Activated T-cell treated with anti-CD3 and anti-CD28 coated beads for 24 hours (primary cell): ENCODE results near the gene CCDC152.

Experiments
- DNase-seq: peaks from one replicate; pipeline ENCODE4 v3.0.0-alpha.2; 2020; ENCODE audit warnings: low read depth

Gene CCDC152

DNA sequence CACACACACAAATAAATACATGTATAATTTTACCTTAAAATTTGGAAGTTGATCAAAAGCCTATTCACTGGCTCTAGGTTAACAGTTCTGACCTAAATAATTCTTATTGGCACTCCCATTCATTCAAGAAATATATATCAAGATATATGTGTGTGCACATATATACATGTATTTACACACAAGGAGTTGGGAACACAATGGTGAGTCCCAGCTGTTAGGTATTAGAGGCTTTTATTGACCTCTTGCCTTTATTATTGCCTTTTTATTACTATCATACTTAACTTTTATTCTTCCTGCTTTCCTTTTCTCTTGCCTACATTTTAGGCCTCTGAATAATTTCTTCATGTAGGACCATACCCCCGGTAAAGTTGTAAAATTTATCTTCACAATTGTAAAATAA is 25.0 kb downstream of the CCDC152 start:
- no peak for DNase-seq

DNA sequence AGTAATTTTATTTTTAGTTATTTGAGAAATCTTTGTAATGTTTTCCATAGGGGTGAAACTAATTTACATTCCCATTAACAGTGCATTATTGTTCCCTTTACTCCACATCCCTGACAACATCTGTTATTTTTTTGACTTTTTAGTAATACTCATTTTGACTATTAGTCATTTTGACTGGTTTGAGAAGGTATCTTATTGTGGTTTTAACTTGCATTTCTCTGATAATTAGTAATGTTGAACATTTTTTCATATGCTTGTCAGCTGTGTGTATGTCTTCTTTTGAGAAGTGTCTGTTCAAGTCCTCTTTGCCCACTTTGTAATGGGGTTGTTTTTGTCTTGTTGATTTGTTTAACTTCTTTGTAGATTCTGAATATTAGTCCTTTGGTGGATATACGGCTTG is 27.5 kb downstream of the CCDC152 start:
- no peak for DNase-seq

GRCh38 chr5:42785756-42786155 is 29.1 kb downstream of the CCDC152 start:
- DNase-seq = no peak

- DNase-seq = no peak
These were observed 30.5 kb downstream of the CCDC152 start for GRCh38 chr5:42787073-42787472.

DNA sequence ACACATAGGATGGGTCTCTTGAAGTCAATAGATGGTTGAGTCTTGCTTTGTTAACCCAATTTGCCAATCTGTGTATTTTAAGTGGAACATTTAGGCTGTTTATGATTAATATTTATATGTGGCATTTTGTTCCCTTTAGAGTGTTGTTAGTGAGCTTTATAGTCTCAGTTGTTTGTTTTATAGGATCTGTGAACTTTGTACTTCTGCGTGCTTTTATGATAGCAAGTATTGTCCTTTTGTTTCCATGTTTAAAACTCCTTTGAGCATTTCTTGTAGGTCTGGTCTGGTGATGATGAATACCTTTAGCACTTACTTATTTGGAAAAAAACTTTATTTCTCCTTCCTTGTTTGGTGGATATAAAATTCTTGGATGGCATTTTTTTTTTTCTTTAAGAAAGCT is 31.2 kb downstream of the CCDC152 start:
- no peak for DNase-seq

- DNase-seq = no peak
These were observed 34.5 kb downstream of the CCDC152 start for GRCh38 chr5:42791151-42791550.

GRCh38 chr5:42798284-42799240 is 41.9 kb downstream of the CCDC152 start:
- no peak for DNase-seq

DNA sequence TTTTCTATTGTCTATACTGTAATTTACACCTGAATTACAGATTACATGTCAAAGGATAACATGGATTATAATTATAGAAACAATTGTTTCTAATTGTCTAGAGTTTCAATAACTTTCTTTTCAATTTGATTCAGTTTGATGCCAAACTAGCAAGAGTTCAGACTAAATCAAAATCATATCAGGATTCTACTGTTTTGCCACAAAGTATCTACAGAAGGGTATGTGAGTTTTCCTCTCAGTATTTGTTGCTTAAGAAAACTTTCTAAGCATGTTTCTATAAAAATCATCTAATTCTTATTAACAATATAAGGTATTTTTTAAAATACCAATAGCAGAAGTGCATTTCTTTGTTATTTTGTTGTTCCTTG is 42.6 kb downstream of the CCDC152 start:
- DNase-seq = no peak

- no peak for DNase-seq
These were observed 43.1 kb downstream of the CCDC152 start for GRCh38 chr5:42799668-42800114.

- DNase-seq = no peak
These were observed 44.2 kb downstream of the CCDC152 start for GRCh38 chr5:42800748-42801330.

DNA sequence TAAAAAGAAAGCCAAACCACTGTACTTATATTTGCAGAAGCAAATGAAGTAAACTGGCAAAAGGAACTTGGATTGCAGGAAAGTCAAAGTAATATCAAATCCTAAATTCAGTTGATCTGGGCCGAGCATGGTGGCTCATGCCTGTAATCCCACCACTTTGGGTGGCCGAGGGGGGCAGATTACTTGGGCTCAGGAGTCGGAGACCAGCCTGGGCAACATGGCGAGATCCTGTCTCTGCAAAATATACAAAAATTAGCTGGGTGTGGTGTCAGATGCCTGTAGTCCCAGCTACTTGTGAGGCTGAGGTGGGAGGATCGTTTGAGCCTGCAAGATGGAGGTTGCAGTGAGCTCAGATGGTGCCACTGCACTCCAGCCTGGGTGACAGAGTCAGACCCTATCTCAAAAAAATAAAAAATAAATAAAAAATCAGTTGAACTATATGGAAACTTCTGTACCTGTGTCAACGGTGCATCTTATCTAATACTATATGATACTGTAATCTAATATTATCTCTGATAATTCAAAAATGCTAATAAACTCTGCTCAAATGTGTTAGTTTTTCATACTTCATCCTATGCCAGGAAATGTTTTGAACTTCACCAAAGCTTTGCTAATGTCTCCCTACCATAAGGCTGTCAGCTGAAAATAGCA is 45.0 kb downstream of the CCDC152 start:
- no peak for DNase-seq

- DNase-seq = no peak
These were observed 48.2 kb downstream of the CCDC152 start for GRCh38 chr5:42804717-42805339.

DNA sequence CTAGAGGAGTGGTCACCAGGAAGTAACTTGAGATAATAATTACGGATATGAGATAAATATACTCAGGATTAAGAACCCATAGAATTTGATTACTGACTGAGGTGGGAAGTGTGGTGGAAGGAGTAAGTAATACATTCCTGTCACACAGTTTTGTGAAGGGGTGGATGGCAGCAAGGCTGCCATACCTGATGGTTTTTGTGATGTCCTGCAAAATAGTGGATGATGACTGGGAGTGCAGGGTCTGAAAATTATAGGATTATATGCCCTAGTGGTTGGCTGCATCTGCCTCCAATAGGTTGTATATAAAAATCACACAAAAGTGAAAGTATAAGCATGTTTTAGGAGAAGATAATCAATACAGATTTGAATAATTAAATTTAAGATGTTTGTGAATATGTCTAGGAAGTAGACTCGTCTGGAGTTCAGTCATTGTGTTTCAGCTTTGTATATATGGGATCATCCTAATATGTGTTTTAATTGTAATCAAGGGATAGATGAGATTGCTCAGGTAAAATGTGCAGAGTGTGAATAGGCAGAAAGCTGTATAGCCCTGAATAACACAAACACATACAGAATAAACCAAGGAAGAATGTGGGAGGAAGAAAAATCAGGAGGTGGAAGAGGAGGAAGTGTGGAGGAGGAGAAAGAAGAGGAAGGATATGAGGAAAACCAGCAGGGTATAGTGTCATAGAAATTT is 49.5 kb downstream of the CCDC152 start:
- no peak for DNase-seq

DNA sequence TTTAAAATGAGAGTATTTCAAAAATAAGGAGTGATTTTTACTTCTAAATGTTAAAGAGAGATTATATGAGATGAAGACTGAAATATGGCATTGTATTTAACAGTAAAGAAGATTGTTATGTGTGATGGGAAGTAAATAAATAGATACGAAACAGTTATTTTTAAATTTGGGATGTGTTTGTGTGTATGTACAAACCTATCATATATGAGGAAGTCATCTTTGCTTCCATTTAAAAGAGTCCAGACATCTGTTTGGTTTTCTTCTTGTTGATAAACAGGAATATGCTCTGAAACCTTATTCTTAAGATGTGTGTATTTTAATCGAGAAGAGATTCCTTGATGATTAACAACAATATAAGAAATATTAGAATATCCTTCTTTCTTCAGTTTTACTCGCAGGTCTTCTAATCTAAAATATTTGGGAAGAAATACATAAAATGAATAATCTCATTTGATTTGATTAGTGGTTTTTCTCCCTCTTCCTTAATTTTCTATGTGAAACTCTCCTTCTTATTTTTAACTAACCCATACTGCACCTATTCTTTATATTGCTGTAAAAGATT is 50.2 kb downstream of the CCDC152 start:
- no peak for DNase-seq

GRCh38 chr5:42807722-42808447 is 51.3 kb downstream of the CCDC152 start:
- no peak for DNase-seq

- no peak for DNase-seq
These were observed 52.4 kb downstream of the CCDC152 start for GRCh38 chr5:42808888-42809611.

DNA sequence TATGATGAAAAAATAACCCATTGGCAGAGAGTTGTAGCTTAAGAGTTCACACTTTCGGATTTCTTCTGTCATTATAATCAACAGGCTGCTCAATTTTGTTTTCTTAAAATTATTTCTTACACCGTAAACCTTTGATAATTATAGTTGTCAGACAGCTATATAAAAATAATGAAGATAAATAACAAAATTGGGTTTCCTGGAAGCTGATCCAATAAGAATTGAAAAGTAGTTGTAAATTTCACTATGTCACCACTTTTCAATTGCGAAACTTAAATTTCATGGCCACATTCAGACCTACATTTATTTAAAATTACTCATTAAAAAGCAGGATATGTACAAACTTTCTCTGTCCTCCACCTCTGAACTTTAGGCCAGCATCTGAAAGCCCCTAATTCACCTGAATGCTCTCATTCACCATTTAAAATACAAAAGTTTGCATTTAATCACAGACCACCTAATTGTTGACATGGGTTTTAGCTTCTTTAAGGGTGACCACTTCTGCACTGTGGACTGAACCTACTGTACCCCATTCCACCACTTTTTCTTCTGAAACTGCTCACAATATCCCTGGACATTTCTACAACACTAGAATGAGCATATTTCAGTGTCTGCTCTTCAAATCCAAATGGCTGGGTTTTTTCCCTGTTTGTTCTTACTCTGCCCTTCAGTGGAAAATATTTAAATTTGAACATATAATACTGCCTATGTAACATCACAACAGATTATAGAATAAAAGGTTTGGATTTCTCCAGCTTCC is 54.4 kb downstream of the CCDC152 start:
- no peak for DNase-seq

- DNase-seq = no peak
These were observed 55.2 kb downstream of the CCDC152 start, which contains the start of gene SELENOP for GRCh38 chr5:42811591-42812446. SELENOP (minus strand) TSS chr5:42811892; CDS start chr5:42808353, 3,539 bp downstream.
